GM12801 (cell line): Measurements from ENCODE around the gene FANCD2.

Experiments
- CTCF ChIP-seq: IDR thresholded peaks from one replicate; pipeline ENCODE4 v1.5.1; 2011; ENCODE audit warnings: control low read depth; ENCODE audit not compliant: insufficient read length; ENCODE audit errors: extremely low read depth

Gene FANCD2

GRCh38 chr3:10008588-10009344, 17.5 kb upstream of the FANCD2 start:
- TF ChIP-seq CTCF, result no peak

- TF ChIP-seq CTCF, result no peak
Measured at GRCh38 chr3:10010421-10010877, 15.8 kb upstream of the FANCD2 start.

- no peak for TF ChIP-seq CTCF
Measured at GRCh38 chr3:10010878-10011465, 15.3 kb upstream of the FANCD2 start.

GRCh38 chr3:10011631-10012030, 14.6 kb upstream of the FANCD2 start:
- no peak for TF ChIP-seq CTCF

GRCh38 chr3:10012106-10012505, 14.1 kb upstream of the FANCD2 start:
- TF ChIP-seq CTCF, result no peak

- TF ChIP-seq CTCF, result no peak
Measured at GRCh38 chr3:10015461-10015904, 10.8 kb upstream of the FANCD2 start.

GRCh38 chr3:10017636-10018292, 8.5 kb upstream of the FANCD2 start:
- TF ChIP-seq CTCF, result no peak
